Activated T-helper 17 cell treated with anti-CD3 and anti-CD28 coated beads, Interleukin-2, amount 50 U/mL, for 72 hours (primary cell): Measurements from ENCODE around the gene PHF14. TPM values are rescaled to one million over a fixed set of nuclear protein-coding genes. Genes with fewer than 3 reads are reported as not detected.

Source experiments
- ATAC-seq: fragments of 150-1000 bp; cut with Tn5 transposase; replicated peaks from 2 replicates; pipeline ENCODE4 v1.10.0; 2021; ENCODE audit warnings: mild to moderate bottlenecking, moderate library complexity
- H3K27ac Mint-ChIP-seq: one replicate; pipeline ENCODE4 v1.8.0; 2022; ENCODE audit warnings: mixed read lengths
- H3K27me3 Mint-ChIP-seq: one replicate; pipeline ENCODE4 v1.8.0; 2022; ENCODE audit warnings: mixed read lengths
- H3K36me3 Mint-ChIP-seq: one replicate; pipeline ENCODE4 v1.8.0; 2022; ENCODE audit warnings: low read depth, mild to moderate bottlenecking, mixed read lengths
- H3K4me1 Mint-ChIP-seq: one replicate; pipeline ENCODE4 v1.8.0; 2022; ENCODE audit warnings: mixed read lengths
- H3K4me3 Mint-ChIP-seq: one replicate; pipeline ENCODE4 v1.8.0; 2022; ENCODE audit warnings: mild to moderate bottlenecking, mixed read lengths
- H3K9me3 Mint-ChIP-seq: one replicate; pipeline ENCODE4 v1.8.0; 2022; ENCODE audit warnings: mixed read lengths
- total RNA-seq, 2 donors: library from RNA; stranded (reverse); gene quantifications; one replicate each; pipeline ENCODE4 v1.2.3, GENCODE V29; 2022

PHF14 gene
- total RNA-seq, 2 donors from 2014 or later: 31.9 to 45.5 TPM

- H3K27me3 Mint-ChIP-seq: no peaks in the 10 kb centered on the region
- H3K27ac Mint-ChIP-seq: no peak overlapping the region
- H3K4me3 Mint-ChIP-seq: no peak overlapping the region
- H3K4me1 Mint-ChIP-seq: no peaks in the 10 kb centered on the region
- no peaks in the 10 kb centered on the region for H3K9me3 Mint-ChIP-seq
- no peak for ATAC-seq
- no peaks in the 10 kb centered on the region for H3K36me3 Mint-ChIP-seq
Observed at GRCh38 chr7:11208883-11209465, 235.3 kb downstream of the PHF14 start.

GRCh38 chr7:11210374-11210773 lies 236.7 kb downstream of the PHF14 start:
- Mint-ChIP-seq H3K27ac (no peak overlapping the region), H3K4me1 (no peaks in the 10 kb centered on the region), H3K27me3 (peaks cover 7% of the 10 kb centered on the region), H3K4me3 (no peak overlapping the region), H3K36me3 (no peaks in the 10 kb centered on the region), H3K9me3 (no peaks in the 10 kb centered on the region)
- peak; percentile 54 for ATAC-seq

DNA sequence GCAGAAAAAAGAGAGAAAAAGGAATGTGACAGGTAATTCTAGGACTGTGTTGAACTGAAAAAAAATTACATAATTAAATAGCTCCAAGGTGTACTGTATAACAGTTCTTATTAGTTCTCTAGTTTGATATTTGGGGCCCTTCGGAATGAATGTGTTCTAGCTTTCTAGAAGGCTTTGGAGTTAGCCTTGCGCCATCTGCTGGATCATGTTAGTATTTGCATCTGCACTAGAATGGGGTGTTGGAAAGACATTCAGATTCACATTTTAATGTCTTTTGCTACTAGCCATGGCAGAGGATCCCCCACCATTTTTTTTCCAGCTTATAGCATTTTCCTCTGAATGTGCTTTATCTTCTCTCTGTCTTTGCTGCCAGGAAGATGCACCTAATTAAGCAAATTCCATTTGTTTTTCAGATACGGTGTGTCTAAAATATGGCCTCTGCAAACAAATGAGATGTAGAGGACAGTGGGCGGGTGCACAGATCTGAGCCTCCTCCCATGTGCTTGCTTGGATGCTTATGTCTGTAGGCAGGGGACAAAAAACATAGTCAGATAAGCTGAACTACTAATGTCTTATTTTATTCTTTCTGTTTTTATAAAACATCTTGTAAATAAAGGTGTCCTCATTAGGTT lies 238.5 kb downstream of the PHF14 start:
- H3K27ac Mint-ChIP-seq: no peak overlapping the region
- H3K36me3 Mint-ChIP-seq: no peaks in the 10 kb centered on the region
- H3K27me3 Mint-ChIP-seq: peaks cover 16% of the 10 kb centered on the region
- no peaks in the 10 kb centered on the region for H3K4me1 Mint-ChIP-seq
- ATAC-seq: peak; percentile 57
- no peaks in the 10 kb centered on the region for H3K9me3 Mint-ChIP-seq
- H3K4me3 Mint-ChIP-seq: no peak overlapping the region

DNA sequence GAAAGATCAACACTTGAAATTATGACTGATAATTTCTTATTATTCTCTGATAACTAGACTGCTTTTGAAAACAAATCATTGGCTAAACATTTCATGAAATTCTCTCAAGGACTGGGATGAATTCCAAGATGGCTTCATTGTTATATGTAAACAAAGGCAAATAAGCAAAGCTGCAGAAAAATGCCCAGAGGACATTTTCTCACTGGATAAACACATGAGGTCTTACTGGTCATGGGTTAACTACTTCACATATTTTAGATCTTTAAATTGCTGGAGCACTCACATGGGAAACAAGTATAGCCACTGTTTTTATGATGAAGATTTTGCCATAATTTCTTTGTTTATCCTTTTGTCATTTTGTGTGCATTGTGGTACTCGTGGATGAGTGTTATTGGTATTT lies 239.1 kb downstream of the PHF14 start:
- H3K4me3 Mint-ChIP-seq: no peak overlapping the region
- H3K36me3 Mint-ChIP-seq: no peaks in the 10 kb centered on the region
- H3K4me1 Mint-ChIP-seq: no peaks in the 10 kb centered on the region
- ATAC-seq: no peak
- H3K9me3 Mint-ChIP-seq: no peaks in the 10 kb centered on the region
- H3K27ac Mint-ChIP-seq: no peak overlapping the region
- peaks cover 22% of the 10 kb centered on the region for H3K27me3 Mint-ChIP-seq

DNA sequence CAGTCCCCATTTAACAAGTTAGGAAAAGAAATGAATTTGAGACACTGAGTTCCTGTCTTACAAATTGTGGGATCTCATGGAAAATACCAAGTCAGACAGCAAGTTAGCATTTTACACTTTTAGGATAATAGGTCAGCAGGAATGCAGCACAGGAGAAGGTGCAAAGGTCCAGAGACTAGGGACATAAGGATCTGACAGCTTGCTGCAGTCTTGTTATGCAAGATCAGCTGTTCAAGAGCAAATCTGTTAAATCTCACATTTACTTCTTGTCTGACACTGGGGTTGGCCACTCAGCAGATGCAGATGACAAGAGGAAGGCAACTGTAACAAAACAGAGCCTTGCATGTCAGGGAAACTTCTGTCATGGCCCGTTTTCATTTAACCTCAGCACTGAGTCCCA lies 239.6 kb downstream of the PHF14 start:
- Mint-ChIP-seq H3K27me3 (peaks cover 22% of the 10 kb centered on the region), H3K27ac (no peak overlapping the region), H3K9me3 (no peaks in the 10 kb centered on the region), H3K36me3 (no peaks in the 10 kb centered on the region), H3K4me1 (no peaks in the 10 kb centered on the region), H3K4me3 (no peak overlapping the region)
- ATAC-seq: no peak

GRCh38 chr7:11216276-11216675 lies 242.6 kb downstream of the PHF14 start:
- Mint-ChIP-seq H3K9me3 (no peaks in the 10 kb centered on the region), H3K27me3 (peaks cover 22% of the 10 kb centered on the region), H3K4me3 (no peak overlapping the region), H3K27ac (no peak overlapping the region), H3K36me3 (no peaks in the 10 kb centered on the region), H3K4me1 (no peaks in the 10 kb centered on the region)
- ATAC-seq: no peak

GRCh38 chr7:11217848-11218565 lies 244.3 kb downstream of the PHF14 start:
- Mint-ChIP-seq H3K4me1 (no peaks in the 10 kb centered on the region), H3K4me3 (no peak overlapping the region), H3K27me3 (peaks cover 26% of the 10 kb centered on the region), H3K36me3 (no peaks in the 10 kb centered on the region), H3K9me3 (no peaks in the 10 kb centered on the region), H3K27ac (no peak overlapping the region)
- no peak for ATAC-seq
